OCI-LY7 (cell line): ENCODE measurements around the gene MISFA. TPM values are rescaled to one million over a fixed set of nuclear protein-coding genes. Genes with fewer than 3 reads are reported as not detected.

Experiments used
- BruUV-seq: library from RNA; stranded (reverse); fragments of 400-500 nt; replicated peaks from 2 replicates; lab custom pipeline; 2021; lab: Mats Ljungman, UMichigan
- CTCF ChIA-PET: fragments of 300-600 bp; sonication (Branson Sonifier 250); formaldehyde crosslinking; loops from one replicate; lab custom pipeline; 2022; ENCODE audit warnings: antibody characterized with exemption; ENCODE audit not compliant: unreplicated experiment; lab: Charles Lee
- POLR2A ChIA-PET: fragments of 300-600 bp; sonication (Branson Sonifier 250); formaldehyde crosslinking; loops from one replicate; lab custom pipeline; 2022; ENCODE audit warnings: antibody characterized with exemption; lab: Charles Lee
- DNase-seq: peaks from one replicate; pipeline ENCODE4 v3.0.0-alpha.2; 2015; ENCODE audit warnings: low spot score
- H2AFZ ChIP-seq: fragments of 200-600 bp; sonication (generic), shearing (Covaris generic); 2 replicates; pipeline ENCODE4 v1.6.1; 2014; ENCODE audit warnings: mild to moderate bottlenecking, antibody characterized with exemption, low read length, moderate library complexity
- H3K27ac ChIP-seq: fragments of 200-600 bp; sonication (generic); 2 replicates; pipeline ENCODE4 v1.5.1; 2014; ENCODE audit warnings: mixed run types, low read depth, mild to moderate bottlenecking, moderate library complexity, low read length, inconsistent platforms; ENCODE audit not compliant: poor library complexity, severe bottlenecking
- H3K36me3 ChIP-seq: fragments of 200-600 bp; sonication (generic); 2 replicates; pipeline ENCODE4 v1.6.1; 2014; ENCODE audit warnings: mild to moderate bottlenecking, antibody characterized with exemption, low read length, moderate library complexity, mixed read lengths; ENCODE audit not compliant: insufficient read depth
- H3K4me1 ChIP-seq: fragments of 200-600 bp; sonication (generic); 2 replicates; pipeline ENCODE4 v1.5.1; 2014; ENCODE audit warnings: mild to moderate bottlenecking, low read length; ENCODE audit not compliant: insufficient read depth, poor library complexity, severe bottlenecking
- H3K4me2 ChIP-seq: fragments of 200-600 bp; sonication (generic); 2 replicates; pipeline ENCODE4 v1.6.1; 2014; ENCODE audit warnings: mild to moderate bottlenecking, low read length
- H3K4me3 ChIP-seq: fragments of 200-600 bp; sonication (generic); 2 replicates; pipeline ENCODE4 v1.5.1; 2014; ENCODE audit warnings: mild to moderate bottlenecking, low read depth, low read length; ENCODE audit not compliant: poor library complexity, severe bottlenecking
- H3K79me2 ChIP-seq: fragments of 200-600 bp; sonication (generic); 2 replicates; pipeline ENCODE4 v1.6.1; 2016; ENCODE audit warnings: low read depth, mild to moderate bottlenecking, low read length, moderate library complexity, mixed read lengths; ENCODE audit not compliant: insufficient read depth
- H3K9me2 ChIP-seq: fragments of 200-600 bp; sonication (generic); 2 replicates; pipeline ENCODE4 v1.6.1; 2016; ENCODE audit warnings: mild to moderate bottlenecking, low read length, mixed read lengths; ENCODE audit not compliant: insufficient read depth
- H3K9me3 ChIP-seq: fragments of 200-600 bp; sonication (generic); 2 replicates; pipeline ENCODE4 v1.6.1; 2014; ENCODE audit warnings: mild to moderate bottlenecking, mixed run types, low read length, mixed read lengths
- H4K20me1 ChIP-seq: fragments of 200-600 bp; sonication (generic); 2 replicates; pipeline ENCODE4 v1.6.1; 2014; ENCODE audit warnings: mild to moderate bottlenecking, antibody characterized with exemption, low read length, moderate library complexity, mixed read lengths; ENCODE audit not compliant: insufficient read depth
- EZH2phosphoT487 ChIP-seq: fragments of 200-600 bp; sonication (generic); IDR thresholded peaks from 2 replicates; pipeline ENCODE4 v1.6.1; 2018; ENCODE audit warnings: low read depth, borderline replicate concordance, mild to moderate bottlenecking, mixed run types, antibody characterized with exemption, low read length, moderate library complexity, mixed read lengths
- intact Hi-C: fragments of 100-400 bp; cut with micrococcal nuclease; formaldehyde crosslinking; loops from one replicate; pipeline ENCODE4 v1.10.0; 2022; ENCODE audit not compliant: unreplicated experiment
- total RNA-seq, 2 experiments: library from RNA; depleted of rRNA in 1 of 2; stranded (reverse); fragments of >200 nt in 1 of 2; shearing (Covaris generic) in 1 of 2; gene quantifications; 2 replicates each; pipeline ENCODE4 v1.2.3, GENCODE V29; 2014 to 2022
- TF ChIP-seq, protein P1 (sequence below): fragments of 200-600 bp; sonication (generic); conservative IDR thresholded peaks from 2 replicates; pipeline ENCODE4 v1.5.1; 2014; ENCODE audit warnings: mild to moderate bottlenecking, antibody characterized with exemption, low read length, moderate library complexity, mixed read lengths

Gene MISFA
- total RNA-seq, 2 experiments from 2014 or later = not detected

DNA sequence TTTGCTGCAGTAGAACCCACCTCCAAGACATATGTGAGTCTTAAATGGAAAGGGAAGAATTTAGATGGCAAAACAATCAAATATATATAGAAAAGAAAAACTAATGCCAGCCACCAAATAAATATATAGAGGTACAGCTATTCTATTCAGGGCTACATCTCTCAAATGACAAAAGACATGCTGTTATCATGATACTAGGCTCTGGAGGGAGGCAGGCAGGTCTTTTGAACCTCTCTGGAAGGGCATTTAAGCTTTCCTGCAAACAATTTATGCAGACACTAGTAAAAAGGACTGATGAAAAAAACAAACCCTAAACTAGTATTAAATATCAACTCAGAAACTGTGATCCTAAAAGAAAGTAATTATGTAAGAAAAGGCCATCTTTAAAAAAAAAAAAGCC, 35.4 kb upstream of the MISFA start:
- Histone ChIP-seq H3K4me2 (no peak overlapping the region), H3K4me1 (no peaks in the 10 kb centered on the region), H3K4me3 (no peak overlapping the region), H3K79me2 (no peaks in the 10 kb centered on the region), H3K27ac (no peak overlapping the region), H3K9me3 (no peaks in the 10 kb centered on the region), H4K20me1 (no peaks in the 10 kb centered on the region), H3K9me2 (no peaks in the 10 kb centered on the region), H3K36me3 (no peaks in the 10 kb centered on the region), H2AFZ (no peak overlapping the region)
- intact Hi-C loops = no loop called here
- POLR2A ChIA-PET = interaction anchor here (0.6 to 1.5 kb wide), 8 partner anchors 17 to 164 kb away, joined by 3 to 8 read pairs (median 4); no protein-coding TSS in a partner anchor
- no TSS peak for BruUV-seq
- no peak for TF ChIP-seq EZH2phosphoT487
- TF ChIP-seq, protein P1, sequence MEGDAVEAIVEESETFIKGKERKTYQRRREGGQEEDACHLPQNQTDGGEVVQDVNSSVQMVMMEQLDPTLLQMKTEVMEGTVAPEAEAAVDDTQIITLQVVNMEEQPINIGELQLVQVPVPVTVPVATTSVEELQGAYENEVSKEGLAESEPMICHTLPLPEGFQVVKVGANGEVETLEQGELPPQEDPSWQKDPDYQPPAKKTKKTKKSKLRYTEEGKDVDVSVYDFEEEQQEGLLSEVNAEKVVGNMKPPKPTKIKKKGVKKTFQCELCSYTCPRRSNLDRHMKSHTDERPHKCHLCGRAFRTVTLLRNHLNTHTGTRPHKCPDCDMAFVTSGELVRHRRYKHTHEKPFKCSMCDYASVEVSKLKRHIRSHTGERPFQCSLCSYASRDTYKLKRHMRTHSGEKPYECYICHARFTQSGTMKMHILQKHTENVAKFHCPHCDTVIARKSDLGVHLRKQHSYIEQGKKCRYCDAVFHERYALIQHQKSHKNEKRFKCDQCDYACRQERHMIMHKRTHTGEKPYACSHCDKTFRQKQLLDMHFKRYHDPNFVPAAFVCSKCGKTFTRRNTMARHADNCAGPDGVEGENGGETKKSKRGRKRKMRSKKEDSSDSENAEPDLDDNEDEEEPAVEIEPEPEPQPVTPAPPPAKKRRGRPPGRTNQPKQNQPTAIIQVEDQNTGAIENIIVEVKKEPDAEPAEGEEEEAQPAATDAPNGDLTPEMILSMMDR = no peak
- CTCF ChIA-PET = no interaction called here
- no peak for DNase-seq

DNA sequence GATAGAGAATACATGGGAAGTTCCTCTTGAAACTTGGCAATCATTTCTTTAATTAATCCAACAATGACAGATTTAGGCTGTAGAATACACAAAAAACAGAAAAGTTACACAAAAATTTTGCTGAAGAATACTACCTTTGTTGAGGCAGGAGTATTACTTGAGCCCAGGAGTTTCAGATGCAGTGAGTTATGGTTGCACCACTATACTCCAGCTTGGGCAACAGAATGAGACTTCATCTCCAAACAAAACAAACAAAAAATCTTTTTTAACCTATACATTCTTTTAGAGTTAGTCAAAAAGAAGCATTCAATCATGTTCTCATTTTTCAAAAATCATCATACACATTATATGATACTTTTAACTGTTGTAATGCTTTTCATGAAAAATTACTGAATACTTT, 33.2 kb upstream of the MISFA start:
- Histone ChIP-seq H3K9me3 (no peaks in the 10 kb centered on the region), H3K36me3 (no peaks in the 10 kb centered on the region), H3K9me2 (no peaks in the 10 kb centered on the region), H3K27ac (no peak overlapping the region), H3K4me3 (no peak overlapping the region), H4K20me1 (no peaks in the 10 kb centered on the region), H3K4me2 (no peak overlapping the region), H3K79me2 (no peaks in the 10 kb centered on the region), H2AFZ (no peak overlapping the region), H3K4me1 (no peaks in the 10 kb centered on the region)
- CTCF ChIA-PET = no interaction called here
- no peak for DNase-seq
- intact Hi-C loops = no loop called here
- POLR2A ChIA-PET = interaction anchor here (0.6 kb wide), 1 partner anchor 127 kb away, joined by 3 read pairs; no protein-coding TSS in a partner anchor
- TF ChIP-seq, protein P1 = no peak
- no peak for TF ChIP-seq EZH2phosphoT487
- BruUV-seq = no TSS peak

DNA sequence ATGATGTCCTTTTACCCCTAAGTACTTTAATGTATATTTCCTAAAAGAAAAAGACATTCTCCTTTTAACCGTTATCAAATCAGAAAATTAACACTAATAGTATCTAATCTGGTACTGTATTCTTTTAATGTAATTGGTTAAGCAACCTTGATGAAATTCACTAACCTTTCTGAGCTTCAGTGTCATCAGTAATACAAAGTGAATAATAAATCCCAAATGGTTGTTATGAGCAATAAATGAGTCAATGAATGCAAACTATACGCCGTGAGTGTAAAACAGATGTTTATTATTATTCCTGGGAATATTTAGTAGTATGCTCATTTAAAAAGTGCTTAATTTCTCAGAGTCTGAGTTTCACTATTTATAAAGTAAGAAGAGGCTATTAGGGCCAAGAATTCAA, 32.5 kb upstream of the MISFA start:
- no peak for DNase-seq
- Histone ChIP-seq H2AFZ (no peak overlapping the region), H3K79me2 (no peaks in the 10 kb centered on the region), H4K20me1 (no peaks in the 10 kb centered on the region), H3K36me3 (no peaks in the 10 kb centered on the region), H3K9me3 (no peaks in the 10 kb centered on the region), H3K27ac (no peak overlapping the region), H3K4me3 (no peak overlapping the region), H3K9me2 (no peaks in the 10 kb centered on the region), H3K4me1 (no peaks in the 10 kb centered on the region), H3K4me2 (no peak overlapping the region)
- no TSS peak for BruUV-seq
- TF ChIP-seq, protein P1 = no peak
- no peak for TF ChIP-seq EZH2phosphoT487
- intact Hi-C loops = no loop called here
- CTCF ChIA-PET = no interaction called here
- POLR2A ChIA-PET = interaction anchor here (0.6 to 1.0 kb wide), 2 partner anchors 9 to 13 kb away, joined by 3 read pairs; no protein-coding TSS in a partner anchor
